ENCODE results near the gene TP63.
"Not testable (repeated sequence)": the region's sequence is repeated elsewhere in the genome, so short reads cannot be mapped to it uniquely, and the experiment has no call there.

Gene TP63

DNA sequence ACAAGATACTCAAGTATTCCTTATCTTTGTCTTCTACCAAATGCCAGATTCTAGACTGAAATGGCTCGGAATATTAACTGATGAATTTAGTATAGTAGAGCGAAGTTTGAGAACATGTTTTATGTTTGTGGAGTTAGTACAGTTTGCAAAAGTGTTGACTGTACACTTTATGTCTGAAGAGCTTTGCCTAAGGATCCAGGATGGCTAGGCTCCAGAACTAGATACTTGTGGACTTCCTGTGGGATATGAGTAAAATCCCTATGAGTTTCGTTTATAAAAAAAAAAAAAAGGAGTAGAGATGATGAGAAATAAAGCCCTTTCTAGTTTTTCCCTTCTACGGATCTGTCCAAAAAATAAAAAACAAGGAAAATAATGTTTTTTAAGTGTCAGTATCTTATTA is 96.7 kb downstream of the TP63 start:
- no peak for DNase-seq

- no peak for DNase-seq
Observed at GRCh38 chr3:189728915-189729314, 97.7 kb downstream of the TP63 start.

DNA sequence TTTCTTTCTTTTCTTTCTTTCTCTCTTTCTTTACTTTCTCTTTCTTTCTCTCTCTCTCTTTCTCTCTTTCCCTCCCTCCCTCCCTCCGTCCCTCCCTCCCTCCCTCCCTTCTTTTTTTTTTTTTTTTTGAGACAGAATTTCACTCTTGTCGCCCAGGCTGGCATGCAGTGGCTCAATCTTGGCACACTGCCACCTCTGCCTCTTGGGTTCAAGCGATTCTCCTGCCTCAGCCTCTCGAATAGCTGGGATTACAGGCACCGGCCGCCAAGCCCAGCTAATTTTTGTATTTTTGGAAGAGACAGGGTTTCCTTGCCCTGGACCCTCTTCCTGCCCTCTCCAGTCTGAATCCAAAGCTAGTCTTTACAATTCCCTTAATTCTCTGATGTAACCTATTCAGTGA is 102.9 kb downstream of the TP63 start:
- no peak for DNase-seq

DNA sequence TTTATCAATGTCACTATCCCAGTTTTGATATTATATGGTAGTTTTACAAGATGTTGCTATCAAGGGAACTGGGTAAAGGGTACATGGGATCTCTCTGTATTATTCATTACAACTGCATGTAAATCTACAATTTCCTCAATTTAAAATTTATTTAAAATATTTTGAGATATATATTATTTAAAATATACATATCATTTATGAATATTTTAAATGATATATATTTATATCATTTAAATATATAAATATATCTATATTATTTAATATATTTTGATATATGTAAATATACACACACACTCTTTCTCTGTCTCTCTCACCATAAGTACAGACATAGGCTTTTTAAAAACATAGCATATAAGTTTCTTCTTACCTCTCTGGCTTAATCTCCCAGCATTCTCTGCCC is 104.7 kb downstream of the TP63 start:
- DNase-seq = no peak

DNA sequence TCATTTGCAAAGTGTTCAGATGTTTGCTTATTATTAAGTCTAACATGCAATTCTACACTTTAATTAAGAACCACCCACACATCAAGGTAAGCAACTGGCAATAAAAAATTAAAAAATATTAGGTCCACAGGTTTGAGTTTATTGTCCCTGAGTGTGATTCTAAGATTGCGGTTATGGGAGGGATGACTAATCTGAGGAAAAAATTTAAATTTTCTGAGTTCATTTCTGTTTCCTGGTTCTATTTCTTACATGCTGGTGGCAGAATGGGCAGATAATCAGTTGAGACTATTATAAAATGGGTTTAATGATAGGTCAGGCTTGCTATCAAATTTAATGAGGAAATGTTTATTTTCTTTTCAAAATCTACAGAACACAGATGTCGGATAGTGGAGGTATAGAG is 105.9 kb downstream of the TP63 start:
- no peak for DNase-seq

DNA sequence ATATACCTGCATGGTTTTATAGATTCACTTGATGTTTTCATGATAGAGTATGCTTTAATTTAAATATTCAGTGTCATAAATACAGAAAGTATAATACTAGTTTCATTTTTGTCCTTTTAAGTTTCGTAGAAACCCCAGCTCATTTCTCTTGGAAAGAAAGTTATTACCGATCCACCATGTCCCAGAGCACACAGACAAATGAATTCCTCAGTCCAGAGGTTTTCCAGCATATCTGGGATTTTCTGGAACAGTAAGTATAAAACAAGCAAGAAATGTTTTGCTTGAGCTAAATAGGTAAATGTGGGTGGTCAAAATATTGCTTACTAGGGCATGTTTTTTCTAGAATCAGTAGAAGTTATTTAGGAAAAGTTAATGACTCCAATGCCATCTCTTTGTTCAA is 106.4 kb downstream of the TP63 start:
- DNase-seq = no peak

DNA sequence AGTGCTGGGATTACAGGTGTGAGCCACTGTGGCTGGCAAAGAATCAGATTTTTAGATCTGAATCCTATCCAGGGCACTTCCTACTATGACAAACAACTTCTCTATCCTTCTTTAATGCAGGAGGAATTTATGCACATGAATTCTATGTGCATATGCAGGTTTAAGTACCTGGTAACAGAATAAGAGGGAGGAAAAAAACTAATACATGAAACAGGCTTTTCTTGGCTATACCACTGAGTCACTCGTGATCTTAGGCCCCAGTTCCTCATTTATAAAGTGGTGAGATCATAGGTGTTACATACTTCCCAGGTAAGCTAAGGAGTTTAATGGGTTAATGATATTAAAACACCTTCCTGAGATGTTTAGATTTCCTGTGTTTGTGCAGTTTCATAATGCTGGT is 108.2 kb downstream of the TP63 start:
- DNase-seq = no peak

DNA sequence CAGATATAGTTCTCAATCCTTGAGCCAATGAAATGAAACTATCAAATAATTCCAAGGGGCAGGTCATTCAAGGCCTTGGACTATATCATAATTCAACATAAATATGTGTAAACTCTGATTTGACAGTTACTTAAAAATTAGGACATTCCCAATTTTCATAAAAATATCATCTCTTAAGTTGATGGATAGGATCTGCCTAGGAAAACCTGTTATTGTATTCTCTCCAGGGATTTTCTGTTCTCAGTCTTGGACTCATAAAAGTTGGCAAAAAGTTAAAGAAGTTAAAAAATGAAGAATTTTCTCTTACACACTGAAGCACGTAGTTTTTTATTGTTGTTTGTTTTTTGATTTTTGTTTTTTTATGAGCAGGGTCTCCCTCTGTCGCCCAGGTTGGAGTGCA is 109.0 kb downstream of the TP63 start:
- no peak for DNase-seq

DNA sequence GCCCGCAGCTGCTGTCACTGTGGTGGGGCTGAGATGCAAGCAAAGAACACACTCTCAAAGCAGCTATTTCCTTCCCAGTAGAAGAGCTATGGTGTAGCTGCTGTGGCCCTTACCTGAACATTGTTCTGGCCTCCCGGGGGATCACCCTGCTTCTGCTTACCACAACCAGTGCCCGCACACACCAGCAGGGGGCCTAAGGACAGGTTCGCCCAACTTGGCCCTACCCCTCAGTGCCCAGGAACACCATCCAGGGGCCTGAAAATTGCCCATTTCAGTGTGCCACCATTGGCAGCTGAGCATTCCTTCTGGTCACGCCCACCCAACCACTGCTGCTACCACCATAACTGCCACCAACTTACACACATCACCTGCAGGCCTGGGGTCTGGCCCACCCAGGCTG is 113.0 kb downstream of the TP63 start:
- no peak for DNase-seq

DNA sequence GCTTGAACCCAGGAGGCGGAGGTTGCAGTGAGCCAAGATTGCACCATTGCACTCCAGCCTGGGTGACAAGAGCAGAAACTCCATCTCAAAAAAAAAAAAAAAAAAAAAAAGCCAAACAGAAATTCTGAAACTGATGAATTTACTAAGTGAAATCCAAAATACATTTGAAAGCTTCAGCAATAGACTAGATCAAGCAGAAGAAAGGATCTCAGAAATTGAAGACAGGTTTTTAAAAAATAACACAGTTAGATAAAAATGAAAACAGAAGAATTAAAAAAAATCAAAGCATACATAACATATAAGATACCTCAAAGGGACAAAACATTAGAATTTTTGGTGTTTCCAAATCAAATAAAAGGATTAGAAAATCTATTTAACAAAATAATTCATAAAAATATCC is 114.4 kb downstream of the TP63 start:
- DNase-seq = no peak

DNA sequence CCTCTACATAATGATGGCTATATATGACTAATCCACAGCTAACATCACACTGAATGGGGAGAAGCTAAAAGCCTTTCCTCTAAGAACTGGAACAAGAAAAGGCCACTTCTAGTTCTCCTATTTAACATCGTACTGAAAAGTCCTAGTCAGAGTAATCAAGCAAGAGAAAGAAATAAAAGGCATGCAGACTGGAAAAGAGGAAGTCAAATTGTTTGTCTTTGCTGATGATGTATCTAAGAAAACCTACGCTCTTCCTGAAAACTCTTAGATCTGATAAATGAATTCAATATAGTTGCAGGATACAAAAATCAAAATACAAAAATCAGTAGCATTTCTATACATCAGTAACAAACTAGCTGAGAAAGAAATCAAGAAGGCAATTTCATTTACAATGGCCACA is 116.9 kb downstream of the TP63 start:
- no peak for DNase-seq

DNA sequence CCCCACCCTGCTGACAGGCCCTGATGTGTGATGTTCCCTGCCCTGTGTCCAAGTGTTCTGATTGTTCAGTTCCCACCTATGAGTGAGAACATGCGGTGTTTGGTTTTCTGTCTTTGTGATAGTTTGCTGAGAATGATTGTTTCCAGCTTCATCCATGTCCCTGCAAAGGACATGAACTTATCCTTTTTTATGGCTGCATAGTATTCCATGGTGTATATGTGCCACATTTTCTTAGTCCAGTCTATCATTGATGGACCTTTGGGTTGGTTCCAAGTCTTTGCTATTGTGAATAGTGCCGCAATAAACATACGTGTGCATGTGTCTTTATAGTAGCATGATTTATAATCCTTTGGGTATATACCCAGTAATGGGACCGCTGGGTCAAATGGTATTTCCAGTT is 119.8 kb downstream of the TP63 start:
- DNase-seq = not testable (repeated sequence)

- DNase-seq = no peak
Observed at GRCh38 chr3:189754356-189754755, 123.2 kb downstream of the TP63 start.

DNA sequence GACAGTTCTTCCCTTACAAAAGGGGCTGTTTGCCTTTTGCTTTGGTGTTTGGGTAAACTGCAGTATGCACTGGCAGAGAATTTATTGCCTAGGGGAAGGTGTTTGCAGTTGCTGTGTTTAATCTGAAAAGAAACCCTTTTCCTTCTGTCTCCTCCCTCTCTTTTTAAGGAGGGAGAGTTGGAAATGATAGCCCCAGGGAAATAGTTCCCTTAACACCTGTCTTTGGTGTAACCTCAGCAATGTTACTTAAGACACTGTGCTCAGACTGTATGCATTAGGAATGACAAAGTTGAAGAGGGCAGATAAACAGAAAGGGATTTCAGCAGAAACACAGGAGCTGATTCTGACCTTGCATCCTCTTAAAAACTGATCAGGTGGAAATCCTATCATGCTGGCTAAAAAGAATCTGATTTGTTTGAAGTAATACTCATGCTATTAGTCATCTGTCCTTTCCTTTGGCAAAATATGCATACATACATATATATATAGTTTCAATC is 125.4 kb downstream of the TP63 start:
- DNase-seq = peak; percentile 95

DNA sequence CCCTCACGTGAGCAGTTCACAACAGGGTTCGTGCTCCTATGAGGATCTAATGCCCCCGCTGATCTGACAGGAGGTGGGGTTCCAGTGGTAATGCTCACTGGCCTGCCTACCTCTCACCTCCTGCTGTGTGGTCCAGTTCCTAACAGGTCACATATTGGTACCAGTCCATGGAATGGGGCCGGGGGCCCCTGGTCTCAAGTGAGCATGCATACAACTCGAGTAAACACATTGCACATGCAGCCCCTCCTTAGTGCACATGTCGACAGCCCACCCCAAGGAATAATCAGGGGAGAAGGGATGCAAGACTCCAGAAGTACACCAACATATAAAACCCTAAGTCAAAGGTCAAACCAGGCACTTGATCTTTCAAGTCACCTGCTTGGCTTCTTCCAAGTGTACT is 127.0 kb downstream of the TP63 start:
- no peak for DNase-seq

DNA sequence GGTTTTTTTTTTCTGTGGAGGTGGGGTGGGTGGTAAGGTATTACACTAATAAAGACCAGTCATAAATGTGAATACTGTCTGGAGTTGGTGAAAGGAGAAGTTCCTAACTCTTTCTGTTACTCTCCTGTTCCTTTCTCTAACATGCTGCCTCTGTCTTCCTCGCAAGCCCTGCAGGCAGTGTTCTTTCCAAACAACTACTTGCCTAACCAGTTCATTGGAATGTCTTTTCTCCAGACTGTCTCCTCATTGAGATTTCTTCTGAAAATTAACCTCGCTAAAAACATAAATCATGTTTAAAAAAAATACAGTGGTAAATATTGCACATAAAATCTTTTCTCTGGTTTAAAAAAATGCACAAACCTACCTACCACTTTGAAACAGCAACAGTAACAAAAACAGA is 135.2 kb downstream of the TP63 start:
- no peak for DNase-seq

DNA sequence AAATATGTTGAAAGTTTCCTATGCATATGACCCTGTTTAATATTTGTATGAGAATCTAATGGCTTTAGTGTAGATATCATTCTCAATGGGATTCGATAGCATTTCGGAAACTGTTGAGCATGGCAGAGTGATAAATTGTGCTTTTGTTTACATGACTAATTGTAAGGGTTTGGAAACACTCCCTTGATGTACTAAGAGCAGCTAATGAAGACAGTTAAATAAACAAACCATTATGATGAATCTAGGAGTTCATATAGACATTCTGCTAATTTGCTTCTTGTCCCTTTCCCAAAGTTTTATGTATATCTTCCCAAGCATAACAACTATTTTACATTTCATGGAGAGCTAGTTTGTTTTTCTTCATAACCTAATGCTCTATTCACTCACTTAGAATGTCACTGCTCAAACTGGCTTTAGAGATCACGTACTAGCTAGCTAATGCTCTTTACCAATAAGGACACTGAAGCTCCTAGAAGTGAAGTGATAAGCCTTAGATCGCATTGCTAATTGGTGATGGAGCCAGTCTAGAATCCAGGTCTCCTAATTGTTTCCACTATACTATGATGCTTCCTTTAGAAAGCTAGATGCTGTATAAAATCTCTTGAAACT is 140.8 kb downstream of the TP63 start:
- no peak for DNase-seq

DNA sequence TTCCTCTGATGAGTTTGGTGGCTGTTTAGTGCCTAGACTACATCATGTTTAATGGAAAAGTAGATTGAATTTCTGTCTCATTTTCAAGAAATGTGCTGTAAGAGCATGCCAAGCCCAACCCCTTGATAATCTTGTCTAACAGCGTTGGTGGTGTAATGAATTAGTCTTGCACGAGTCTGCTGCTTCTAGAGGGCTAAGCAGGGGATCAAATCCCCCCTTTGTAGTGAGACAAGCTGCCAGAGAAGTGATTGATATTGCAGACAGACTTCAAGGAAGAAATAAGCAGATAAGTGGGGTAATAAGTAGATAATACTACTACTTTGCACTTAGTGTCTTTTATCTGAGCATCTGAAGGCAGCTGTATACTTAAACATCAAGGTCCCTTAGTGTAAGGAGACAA is 141.4 kb downstream of the TP63 start:
- no peak for DNase-seq

GRCh38 chr3:189773056-189773455 is 141.9 kb downstream of the TP63 start:
- no peak for DNase-seq

DNA sequence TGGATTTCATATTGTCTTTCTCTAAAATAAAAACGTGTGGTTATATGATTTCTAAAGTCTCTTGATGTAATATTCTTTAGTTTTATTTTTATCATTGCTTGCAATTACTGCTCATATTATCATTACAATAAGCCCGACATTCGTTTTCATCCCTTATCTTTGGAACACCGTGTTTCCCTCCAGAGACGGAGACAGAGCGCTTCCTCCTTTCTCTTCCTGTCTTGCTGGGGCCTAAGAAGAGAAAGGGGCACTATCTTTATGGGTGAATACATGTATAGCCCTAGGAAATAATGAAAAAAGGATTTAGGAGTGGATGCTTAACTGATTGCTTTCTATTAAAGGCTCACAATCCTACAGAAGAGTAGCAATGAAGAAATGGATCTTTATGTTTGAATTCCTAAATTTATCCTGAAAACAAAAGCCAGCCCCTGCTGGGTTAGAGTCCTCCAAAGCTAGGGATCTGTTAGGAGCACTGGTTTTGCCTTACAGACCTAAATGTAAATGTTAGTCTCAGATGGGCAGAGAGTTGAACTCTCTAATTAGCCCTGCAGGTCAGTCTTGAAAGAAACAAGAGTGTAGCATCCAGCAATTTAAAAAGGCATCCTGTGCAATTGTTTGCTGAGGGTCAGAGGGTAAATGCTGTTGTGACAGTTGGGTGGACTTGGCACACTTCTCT is 145.1 kb downstream of the TP63 start:
- peak; percentile 83 for DNase-seq

DNA sequence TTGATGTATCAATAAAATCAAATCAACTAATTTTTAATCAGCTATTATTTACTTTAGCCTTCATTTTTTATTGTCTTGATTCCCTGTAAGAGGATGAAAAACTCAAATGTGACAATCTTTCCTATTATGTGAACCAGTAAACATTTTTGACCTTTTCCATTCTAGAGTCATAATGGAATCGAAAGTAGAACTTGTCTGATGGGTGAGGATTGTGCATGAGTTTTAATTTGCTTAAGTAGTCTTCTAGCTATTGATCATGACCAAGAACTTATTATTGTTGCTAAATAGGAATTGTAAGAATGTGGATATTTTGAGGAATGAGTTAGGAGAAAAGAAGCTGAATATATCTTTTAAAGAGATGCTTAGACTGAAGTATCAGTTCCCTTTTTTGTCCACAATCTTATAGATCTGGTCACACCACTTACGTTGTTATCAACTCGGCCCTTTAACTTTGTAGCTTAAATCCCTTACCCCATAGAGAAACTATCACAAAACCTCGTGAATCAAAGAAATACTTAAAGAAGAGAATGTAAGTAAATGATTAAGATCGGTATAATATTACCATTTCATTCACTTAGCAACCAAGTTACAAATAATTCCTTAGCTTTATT is 147.3 kb downstream of the TP63 start:
- DNase-seq = no peak

DNA sequence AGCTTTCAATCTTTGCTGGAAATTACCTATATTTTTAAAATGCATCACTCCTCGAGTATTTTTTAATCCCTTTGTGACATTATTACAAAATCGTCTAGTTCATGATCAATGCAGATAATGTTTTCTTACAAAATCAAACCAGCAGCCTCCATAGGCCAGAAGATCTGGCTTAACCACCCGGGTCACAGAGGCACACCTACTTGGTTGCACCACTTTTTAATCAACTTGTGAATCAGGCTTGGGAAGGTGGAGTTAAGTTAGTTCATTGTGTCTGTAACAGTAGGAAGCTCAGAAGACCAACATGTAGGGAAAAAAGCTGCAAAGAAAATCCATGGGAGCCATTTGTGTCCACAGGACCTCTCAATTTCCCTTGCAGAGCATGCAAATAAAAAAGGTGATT is 148.0 kb downstream of the TP63 start:
- DNase-seq = no peak

DNA sequence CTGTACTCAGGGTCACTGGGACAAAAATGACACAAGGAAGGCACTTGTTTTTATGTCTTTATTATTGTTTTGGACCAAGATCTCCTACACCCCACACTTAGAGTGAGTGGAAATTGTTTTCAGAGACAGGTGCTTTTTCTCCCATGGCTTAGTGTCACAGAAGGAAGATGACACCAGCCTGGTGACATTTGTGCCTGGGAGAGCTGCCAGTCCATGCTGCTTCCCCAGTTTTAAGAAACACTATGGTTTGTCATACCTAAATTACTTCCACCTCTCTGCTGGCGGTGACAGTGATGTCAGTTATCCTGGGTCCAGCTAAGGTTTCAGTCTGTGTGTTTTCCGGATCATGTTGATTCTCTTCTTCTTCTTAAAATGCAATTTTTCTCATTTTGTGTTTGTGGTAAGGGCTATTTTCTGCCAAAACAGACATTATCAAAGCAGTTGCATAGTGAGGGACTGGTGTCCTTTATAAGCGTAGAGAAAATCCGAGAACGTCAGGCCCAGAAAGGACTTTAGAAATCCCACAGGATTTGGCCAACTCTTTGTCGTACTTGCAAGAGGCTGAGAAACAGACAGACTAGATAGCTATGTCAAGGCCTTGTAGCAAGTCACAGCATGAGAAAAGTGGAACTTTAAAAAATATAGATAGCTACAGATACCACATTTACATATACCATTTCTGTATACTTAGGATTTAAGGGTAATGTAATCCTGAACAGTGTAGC is 149.5 kb downstream of the TP63 start:
- DNase-seq = no peak

DNA sequence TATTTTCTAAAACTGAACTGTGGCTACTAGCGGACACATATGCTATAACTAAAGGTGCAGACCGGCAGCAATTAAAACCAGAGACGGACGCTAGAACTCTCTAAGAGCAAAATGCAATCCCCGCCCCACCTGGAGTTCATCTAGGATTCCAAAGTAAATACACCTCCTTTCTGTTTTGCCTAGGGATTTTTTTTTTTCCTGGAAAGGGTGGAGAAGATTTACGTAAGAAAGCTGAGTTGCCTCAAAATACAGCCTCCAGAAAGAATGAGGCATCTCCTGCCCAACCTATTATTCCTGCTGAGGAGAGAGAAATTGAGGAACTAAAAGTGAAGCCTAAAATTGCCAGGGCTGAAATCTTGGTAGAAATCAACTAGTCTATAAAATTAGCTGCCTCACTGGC is 150.2 kb downstream of the TP63 start:
- DNase-seq = peak; percentile 30

Measured in NCI-H146 (cell line).